ENCODE results near the gene TNFSF13. TPM values are rescaled to one million over a fixed set of nuclear protein-coding genes. Genes with fewer than 3 reads are reported as not detected.

The TNFSF13 gene
- total and polyA plus RNA-seq, 2 of the 8 experiments (the other 6 are each of a cell fraction or from before 2014, with no cell fraction given): 2.1 to 2.6 TPM

DNA sequence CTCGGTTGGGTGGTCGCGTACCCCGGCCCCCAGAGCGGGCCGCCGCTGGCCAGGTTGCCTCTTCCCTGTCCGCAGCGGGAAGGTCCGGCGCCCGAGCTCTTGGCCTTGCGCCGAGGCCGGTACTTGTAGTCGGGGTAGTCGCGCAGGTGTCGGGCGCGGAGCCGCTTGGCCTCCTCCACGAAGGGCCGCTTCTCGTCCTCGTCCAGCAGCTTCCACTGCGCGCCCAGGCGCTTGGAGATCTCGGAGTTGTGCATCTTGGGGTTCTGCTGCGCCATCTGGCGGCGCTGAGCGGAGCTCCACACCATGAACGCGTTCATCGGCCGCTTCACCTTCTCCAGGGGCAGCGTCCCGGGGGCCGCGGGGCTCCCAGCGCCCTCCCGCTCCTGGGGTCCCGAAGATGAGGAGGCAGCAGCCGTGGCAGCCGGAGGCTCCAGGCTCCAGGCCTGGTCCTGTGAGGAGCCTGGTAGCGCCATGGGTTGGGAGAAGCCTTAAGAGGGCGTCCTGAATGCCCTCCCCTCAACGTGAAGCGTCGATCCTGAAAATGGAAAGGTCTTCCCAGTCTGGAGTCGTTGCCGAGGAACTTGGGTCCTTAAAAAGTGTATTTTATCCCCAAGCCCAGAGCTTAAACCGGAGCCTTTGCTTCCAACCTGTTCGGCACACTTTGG is 30.8 kb downstream of the TNFSF13 start (continued):
- TF ChIP-seq TEAD4 (IDR thresholded peaks at IDR 0.05; ENCODE audit: low read depth, low read length) (no peak), GABPA (IDR thresholded peaks at IDR 0.05; ENCODE audit: borderline replicate concordance, insufficient read depth, low read length) (peak; percentile 74; the same call in 1 of the 2 replicates), EGR1 (IDR thresholded peaks at IDR 0.05; ENCODE audit: borderline replicate concordance, low read depth, low read length) (no peak), SP1 (IDR thresholded peaks at IDR 0.05; ENCODE audit: low read depth, low read length) (no peak), TAF7 (optimal IDR thresholded peaks at IDR 0.05; ENCODE audit: borderline replicate concordance, low read depth, low read length) (peak; percentile 43), MAX (IDR thresholded peaks at IDR 0.05) (peak; percentile 56; the same call in 1 of the 2 replicates), POLR2A (IDR thresholded peaks at IDR 0.05; ENCODE audit: control extremely low read depth in 1 of 2, low read depth in 2 of 2, low read length in 2 of 2) (peak in 1 of 2 experiments; percentile 59; a peak in 2 of 3 replicates), RAD21 (IDR thresholded peaks at IDR 0.05 in 1 of 2, conservative IDR thresholded peaks at IDR 0.05 in 1 of 2; ENCODE audit: low read depth in 2 of 2, low read length in 2 of 2) (peak; percentile 66 to 83), EZH2 (IDR thresholded peaks at IDR 0.05; ENCODE audit: low read depth, low read length, severe bottlenecking) (no peak), POLR2AphosphoS5 (IDR thresholded peaks at IDR 0.05; ENCODE audit: low read depth, low read length) (peak; percentile 50; the same call in 1 of the 2 replicates), SIN3A (conservative IDR thresholded peaks at IDR 0.05 in 1 of 2, IDR thresholded peaks at IDR 0.05 in 1 of 2; ENCODE audit: low read depth in 1 of 2, low read length in 2 of 2) (peak in 1 of 2 experiments; percentile 64; a peak in 2 of 4 replicates), TBP (IDR thresholded peaks at IDR 0.05; ENCODE audit: low read depth, low read length) (0 out of 2 replicates have a peak, but pooled peaks have one; percentile 52)
- TF ChIP-seq, protein P1, sequence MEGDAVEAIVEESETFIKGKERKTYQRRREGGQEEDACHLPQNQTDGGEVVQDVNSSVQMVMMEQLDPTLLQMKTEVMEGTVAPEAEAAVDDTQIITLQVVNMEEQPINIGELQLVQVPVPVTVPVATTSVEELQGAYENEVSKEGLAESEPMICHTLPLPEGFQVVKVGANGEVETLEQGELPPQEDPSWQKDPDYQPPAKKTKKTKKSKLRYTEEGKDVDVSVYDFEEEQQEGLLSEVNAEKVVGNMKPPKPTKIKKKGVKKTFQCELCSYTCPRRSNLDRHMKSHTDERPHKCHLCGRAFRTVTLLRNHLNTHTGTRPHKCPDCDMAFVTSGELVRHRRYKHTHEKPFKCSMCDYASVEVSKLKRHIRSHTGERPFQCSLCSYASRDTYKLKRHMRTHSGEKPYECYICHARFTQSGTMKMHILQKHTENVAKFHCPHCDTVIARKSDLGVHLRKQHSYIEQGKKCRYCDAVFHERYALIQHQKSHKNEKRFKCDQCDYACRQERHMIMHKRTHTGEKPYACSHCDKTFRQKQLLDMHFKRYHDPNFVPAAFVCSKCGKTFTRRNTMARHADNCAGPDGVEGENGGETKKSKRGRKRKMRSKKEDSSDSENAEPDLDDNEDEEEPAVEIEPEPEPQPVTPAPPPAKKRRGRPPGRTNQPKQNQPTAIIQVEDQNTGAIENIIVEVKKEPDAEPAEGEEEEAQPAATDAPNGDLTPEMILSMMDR (IDR thresholded peaks at IDR 0.05; ENCODE audit: control extremely low read depth in 1 of 3, insufficient read depth in 1 of 3, low read depth in 1 of 3, low read length in 3 of 3): peak; percentile 86 to 92 (median 91)

Data from H1 (cell line).